ENCODE measurements around the gene STMP1. TPM values are rescaled to one million over a fixed set of nuclear protein-coding genes. Genes with fewer than 3 reads are reported as not detected.

The STMP1 gene
- polyA plus RNA-seq, 1 of the 3 experiments (the other 2 are of a cell fraction), result 26.0 TPM

DNA sequence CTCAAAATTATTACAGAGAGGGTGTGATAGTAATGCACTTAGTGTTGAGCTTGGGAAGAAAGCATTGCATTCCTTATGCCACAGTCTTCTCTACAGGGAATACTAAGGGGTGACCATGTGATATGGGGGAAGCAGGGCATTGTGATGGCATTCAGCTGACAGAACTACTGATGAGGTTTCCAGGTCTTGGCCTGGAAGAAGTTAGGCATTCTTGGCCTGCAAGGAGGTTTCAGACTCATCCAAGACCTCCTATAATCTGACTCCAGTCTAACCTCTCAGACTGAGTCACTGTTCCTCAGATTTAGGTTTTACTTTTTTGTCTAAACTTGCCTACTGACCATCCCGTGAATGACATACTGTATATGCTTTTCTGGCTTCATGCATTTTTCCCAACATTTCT is 7.9 kb downstream of the STMP1 start (continued):
- TF ChIP-seq EP300 (IDR thresholded peaks at IDR 0.05; ENCODE audit: borderline replicate concordance in 1 of 2, low read depth in 1 of 2, low read length in 1 of 2) (no peak), RFX5 (IDR thresholded peaks at IDR 0.05; ENCODE audit: low read length) (no peak), SMC3 (IDR thresholded peaks at IDR 0.05; ENCODE audit: low read depth, low read length) (no peak), MEF2A (IDR thresholded peaks at IDR 0.05; ENCODE audit: borderline replicate concordance, low read depth) (no peak), TEAD4 (IDR thresholded peaks at IDR 0.05; ENCODE audit: borderline replicate concordance, insufficient read depth) (no peak), EZH2phosphoT487 (IDR thresholded peaks at IDR 0.05; ENCODE audit: borderline replicate concordance, low read depth) (no peak), TAF1 (IDR thresholded peaks at IDR 0.05; ENCODE audit: borderline replicate concordance, low read depth, low read length) (no peak), RAD21 (IDR thresholded peaks at IDR 0.05; ENCODE audit: low read length) (no peak), FOXJ3 (CRISPR knock-in tag; IDR thresholded peaks at IDR 0.05) (no peak)
- TF ChIP-seq, protein P1, sequence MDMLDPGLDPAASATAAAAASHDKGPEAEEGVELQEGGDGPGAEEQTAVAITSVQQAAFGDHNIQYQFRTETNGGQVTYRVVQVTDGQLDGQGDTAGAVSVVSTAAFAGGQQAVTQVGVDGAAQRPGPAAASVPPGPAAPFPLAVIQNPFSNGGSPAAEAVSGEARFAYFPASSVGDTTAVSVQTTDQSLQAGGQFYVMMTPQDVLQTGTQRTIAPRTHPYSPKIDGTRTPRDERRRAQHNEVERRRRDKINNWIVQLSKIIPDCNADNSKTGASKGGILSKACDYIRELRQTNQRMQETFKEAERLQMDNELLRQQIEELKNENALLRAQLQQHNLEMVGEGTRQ (IDR thresholded peaks at IDR 0.05; ENCODE audit: borderline replicate concordance, low read depth, low read length), result no peak

DNA sequence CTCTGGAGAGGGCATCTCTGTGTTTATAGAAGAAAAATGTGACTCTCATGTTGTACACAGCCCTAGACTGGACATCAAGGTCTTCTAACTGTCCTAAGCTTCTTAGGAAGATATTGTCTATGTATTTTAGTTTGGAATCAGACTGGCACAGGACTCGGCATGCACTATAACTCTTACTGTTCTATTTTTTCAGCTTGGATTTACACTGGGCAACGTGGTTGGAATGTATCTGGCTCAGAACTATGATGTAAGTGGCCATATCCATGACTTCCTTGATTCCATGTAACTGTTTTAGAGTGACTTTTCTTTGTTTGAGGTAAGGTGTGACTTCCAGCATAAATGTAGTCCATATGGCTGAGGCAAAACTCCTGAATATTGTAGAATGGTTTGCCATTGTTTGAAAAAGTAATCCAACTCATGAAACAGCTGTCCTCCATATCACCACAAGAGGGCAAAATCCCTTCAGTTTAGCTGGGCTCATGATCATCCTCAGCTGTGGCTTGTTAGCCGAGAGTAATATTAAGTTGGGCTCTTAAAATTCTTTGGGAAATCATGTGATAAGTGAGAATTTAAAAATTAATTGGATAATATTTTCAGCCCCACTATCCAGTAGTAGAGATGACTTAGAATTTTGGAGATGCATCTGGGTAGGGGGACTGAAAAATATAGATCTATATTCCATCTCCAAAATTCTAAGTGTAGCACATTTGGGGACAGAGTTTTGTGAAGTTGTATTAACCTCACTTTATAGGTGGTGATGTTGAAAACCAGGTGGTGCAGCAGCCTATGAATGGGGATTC is 10.4 kb downstream of the STMP1 start:
- peaks cover 36% of the 10 kb centered on the region; the same call in 1 of the 2 replicates for H4K20me1 ChIP-seq (ENCODE audit: insufficient read depth)
- no peaks in the 10 kb centered on the region for H3K9me3 ChIP-seq
- peak overlapping the region; percentile 42; the same call in 1 of the 2 replicates for H3K4me2 ChIP-seq
- CTCF ChIA-PET, result interaction anchor here (0.8 to 9.3 kb wide), 44 partner anchors 9 to 1919 kb away, joined by 3 to 153 read pairs (median 4); partner anchors contain the start of gene STMP1
- POLR2A ChIA-PET, result interaction anchor here (1.4 kb wide), 1 partner anchor 10 kb away, joined by 5 read pairs; the partner anchor contains the start of gene STMP1
- peak overlapping the region; percentile 71 to 77 for H3K27ac ChIP-seq (ENCODE audit: low read depth in 2 of 2, low read length in 1 of 2)
- H3K4me1 ChIP-seq (ENCODE audit: control insufficient read depth in 1 of 2, insufficient read depth in 2 of 2, low read depth in 1 of 2, low read length in 1 of 2), result peaks cover 6 to 30% of the 10 kb centered on the region in 2 experiments; a peak in 3 of 4 replicates
- H3K27me3 ChIP-seq (ENCODE audit: insufficient read depth), result no peaks in the 10 kb centered on the region
- peaks cover 41% of the 10 kb centered on the region for H3F3A ChIP-seq (replicated peaks; ENCODE audit: insufficient read depth)
- peak; percentile 70 for DNase-seq
- no peaks in the 10 kb centered on the region for H3K9me2 ChIP-seq
- no peak overlapping the region for H3K4me3 ChIP-seq (ENCODE audit: low read depth in 2 of 2, low read length in 1 of 2)
- peak overlapping the region; percentile 31; the same call in 1 of the 2 replicates for H3K9ac ChIP-seq
- TF ChIP-seq CHD2 (IDR thresholded peaks at IDR 0.05; ENCODE audit: low read length, partially characterized antibody), result peak; percentile 45
- peak; percentile 91 for TF ChIP-seq SMC3 (IDR thresholded peaks at IDR 0.05; ENCODE audit: low read depth, low read length)
- TF ChIP-seq RAD21 (IDR thresholded peaks at IDR 0.05; ENCODE audit: low read length), result peak; percentile 93
- TF ChIP-seq, protein P2, sequence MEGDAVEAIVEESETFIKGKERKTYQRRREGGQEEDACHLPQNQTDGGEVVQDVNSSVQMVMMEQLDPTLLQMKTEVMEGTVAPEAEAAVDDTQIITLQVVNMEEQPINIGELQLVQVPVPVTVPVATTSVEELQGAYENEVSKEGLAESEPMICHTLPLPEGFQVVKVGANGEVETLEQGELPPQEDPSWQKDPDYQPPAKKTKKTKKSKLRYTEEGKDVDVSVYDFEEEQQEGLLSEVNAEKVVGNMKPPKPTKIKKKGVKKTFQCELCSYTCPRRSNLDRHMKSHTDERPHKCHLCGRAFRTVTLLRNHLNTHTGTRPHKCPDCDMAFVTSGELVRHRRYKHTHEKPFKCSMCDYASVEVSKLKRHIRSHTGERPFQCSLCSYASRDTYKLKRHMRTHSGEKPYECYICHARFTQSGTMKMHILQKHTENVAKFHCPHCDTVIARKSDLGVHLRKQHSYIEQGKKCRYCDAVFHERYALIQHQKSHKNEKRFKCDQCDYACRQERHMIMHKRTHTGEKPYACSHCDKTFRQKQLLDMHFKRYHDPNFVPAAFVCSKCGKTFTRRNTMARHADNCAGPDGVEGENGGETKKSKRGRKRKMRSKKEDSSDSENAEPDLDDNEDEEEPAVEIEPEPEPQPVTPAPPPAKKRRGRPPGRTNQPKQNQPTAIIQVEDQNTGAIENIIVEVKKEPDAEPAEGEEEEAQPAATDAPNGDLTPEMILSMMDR (IDR thresholded peaks at IDR 0.05), result peak; percentile 99
- no peak for TF ChIP-seq FOXJ3 (CRISPR knock-in tag; IDR thresholded peaks at IDR 0.05)
- no peak for TF ChIP-seq MEF2A (IDR thresholded peaks at IDR 0.05; ENCODE audit: borderline replicate concordance, low read depth)
- TF ChIP-seq, protein P3, sequence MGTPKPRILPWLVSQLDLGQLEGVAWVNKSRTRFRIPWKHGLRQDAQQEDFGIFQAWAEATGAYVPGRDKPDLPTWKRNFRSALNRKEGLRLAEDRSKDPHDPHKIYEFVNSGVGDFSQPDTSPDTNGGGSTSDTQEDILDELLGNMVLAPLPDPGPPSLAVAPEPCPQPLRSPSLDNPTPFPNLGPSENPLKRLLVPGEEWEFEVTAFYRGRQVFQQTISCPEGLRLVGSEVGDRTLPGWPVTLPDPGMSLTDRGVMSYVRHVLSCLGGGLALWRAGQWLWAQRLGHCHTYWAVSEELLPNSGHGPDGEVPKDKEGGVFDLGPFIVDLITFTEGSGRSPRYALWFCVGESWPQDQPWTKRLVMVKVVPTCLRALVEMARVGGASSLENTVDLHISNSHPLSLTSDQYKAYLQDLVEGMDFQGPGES (IDR thresholded peaks at IDR 0.05; ENCODE audit: low read depth, low read length), result peak; percentile 1; the same call in 1 of the 2 replicates
- 0 out of 2 replicates have a peak, but pooled peaks have one; percentile 35 for TF ChIP-seq TAF1 (IDR thresholded peaks at IDR 0.05; ENCODE audit: borderline replicate concordance, low read depth, low read length)
- TF ChIP-seq SIN3A (IDR thresholded peaks at IDR 0.05; ENCODE audit: borderline replicate concordance, low read depth, low read length), result peak; percentile 23; the same call in 1 of the 2 replicates
- TF ChIP-seq ELF1 (IDR thresholded peaks at IDR 0.05), result no peak; the same call in 1 of the 2 replicates
- H2AFZ ChIP-seq (ENCODE audit: low read depth), result no peak overlapping the region
- H3K36me3 ChIP-seq (replicated peaks in 1 of 2; ENCODE audit: control insufficient read depth in 1 of 2, insufficient read depth in 2 of 2, low read length in 1 of 2), result peaks cover 22 to 37% of the 10 kb centered on the region in 2 experiments
- peaks cover 100% of the 10 kb centered on the region for H3K79me2 ChIP-seq (ENCODE audit: insufficient read depth)
- 55% methylated on average over 3 of the region's 3 CpGs for WGBS (ENCODE audit: low lambda C conversion rate)
